ENCODE results near the gene STOX1.

DNA sequence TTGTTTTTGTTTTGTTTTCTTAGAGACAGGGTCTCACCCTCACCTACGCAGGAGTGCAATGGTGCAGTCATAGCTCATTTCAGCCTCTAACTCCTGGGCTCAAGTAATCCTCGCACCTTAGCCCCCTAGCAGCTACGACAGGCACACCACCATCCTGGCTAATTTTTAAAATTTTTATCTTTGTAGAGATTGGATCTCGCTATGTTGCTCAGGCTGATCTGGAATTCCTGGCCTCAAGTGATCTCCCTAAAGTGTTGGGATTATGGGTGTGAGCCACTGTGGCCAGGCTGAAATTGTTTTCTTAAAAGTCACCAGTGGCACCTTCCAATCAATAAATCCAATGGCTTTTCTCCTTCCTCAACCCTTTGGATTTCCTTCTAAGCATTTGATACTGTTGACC, 52.9 kb downstream of the STOX1 start:
- TF ChIP-seq POLR2A (IDR thresholded peaks at IDR 0.05) = no peak
- TF ChIP-seq, protein P1, sequence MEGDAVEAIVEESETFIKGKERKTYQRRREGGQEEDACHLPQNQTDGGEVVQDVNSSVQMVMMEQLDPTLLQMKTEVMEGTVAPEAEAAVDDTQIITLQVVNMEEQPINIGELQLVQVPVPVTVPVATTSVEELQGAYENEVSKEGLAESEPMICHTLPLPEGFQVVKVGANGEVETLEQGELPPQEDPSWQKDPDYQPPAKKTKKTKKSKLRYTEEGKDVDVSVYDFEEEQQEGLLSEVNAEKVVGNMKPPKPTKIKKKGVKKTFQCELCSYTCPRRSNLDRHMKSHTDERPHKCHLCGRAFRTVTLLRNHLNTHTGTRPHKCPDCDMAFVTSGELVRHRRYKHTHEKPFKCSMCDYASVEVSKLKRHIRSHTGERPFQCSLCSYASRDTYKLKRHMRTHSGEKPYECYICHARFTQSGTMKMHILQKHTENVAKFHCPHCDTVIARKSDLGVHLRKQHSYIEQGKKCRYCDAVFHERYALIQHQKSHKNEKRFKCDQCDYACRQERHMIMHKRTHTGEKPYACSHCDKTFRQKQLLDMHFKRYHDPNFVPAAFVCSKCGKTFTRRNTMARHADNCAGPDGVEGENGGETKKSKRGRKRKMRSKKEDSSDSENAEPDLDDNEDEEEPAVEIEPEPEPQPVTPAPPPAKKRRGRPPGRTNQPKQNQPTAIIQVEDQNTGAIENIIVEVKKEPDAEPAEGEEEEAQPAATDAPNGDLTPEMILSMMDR (IDR thresholded peaks at IDR 0.05) = no peak
